ENCODE data around the gene MAS1.

DNA sequence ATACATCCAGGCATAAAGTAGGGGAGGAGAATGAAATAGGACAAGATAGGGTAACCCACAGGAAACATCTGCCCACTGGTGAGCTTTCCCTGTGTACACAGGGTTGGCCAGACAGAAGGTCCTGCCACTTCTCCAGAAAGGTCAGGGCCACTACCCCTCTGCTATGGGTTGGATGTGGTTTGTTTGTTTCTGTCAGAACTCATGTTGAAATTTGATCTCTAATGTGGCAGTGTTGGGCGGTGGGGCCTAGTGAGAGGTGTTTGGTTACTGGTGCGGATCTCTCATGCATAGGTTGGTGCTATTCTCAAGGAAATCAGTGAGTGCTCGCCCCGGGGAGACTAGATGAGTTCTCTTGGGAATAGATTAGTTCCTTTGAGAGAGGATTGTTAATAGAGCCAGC, 15.6 kb upstream of the MAS1 start:
- TF ChIP-seq, protein P1, sequence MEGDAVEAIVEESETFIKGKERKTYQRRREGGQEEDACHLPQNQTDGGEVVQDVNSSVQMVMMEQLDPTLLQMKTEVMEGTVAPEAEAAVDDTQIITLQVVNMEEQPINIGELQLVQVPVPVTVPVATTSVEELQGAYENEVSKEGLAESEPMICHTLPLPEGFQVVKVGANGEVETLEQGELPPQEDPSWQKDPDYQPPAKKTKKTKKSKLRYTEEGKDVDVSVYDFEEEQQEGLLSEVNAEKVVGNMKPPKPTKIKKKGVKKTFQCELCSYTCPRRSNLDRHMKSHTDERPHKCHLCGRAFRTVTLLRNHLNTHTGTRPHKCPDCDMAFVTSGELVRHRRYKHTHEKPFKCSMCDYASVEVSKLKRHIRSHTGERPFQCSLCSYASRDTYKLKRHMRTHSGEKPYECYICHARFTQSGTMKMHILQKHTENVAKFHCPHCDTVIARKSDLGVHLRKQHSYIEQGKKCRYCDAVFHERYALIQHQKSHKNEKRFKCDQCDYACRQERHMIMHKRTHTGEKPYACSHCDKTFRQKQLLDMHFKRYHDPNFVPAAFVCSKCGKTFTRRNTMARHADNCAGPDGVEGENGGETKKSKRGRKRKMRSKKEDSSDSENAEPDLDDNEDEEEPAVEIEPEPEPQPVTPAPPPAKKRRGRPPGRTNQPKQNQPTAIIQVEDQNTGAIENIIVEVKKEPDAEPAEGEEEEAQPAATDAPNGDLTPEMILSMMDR (IDR thresholded peaks at IDR 0.05; ENCODE audit: extremely low read depth in 1 of 2, insufficient read depth in 1 of 2, low read depth in 1 of 2, low read length in 2 of 2) = no peak
- TF ChIP-seq JUN (IDR thresholded peaks at IDR 0.05; ENCODE audit: borderline replicate concordance, insufficient read depth, insufficient read length, low read depth) = no peak
- no peak for TF ChIP-seq POLR2A (IDR thresholded peaks at IDR 0.05; ENCODE audit: low read depth, low read length)
- TF ChIP-seq EZH2 (IDR thresholded peaks at IDR 0.05; ENCODE audit: borderline replicate concordance, low read depth, low read length, severe bottlenecking) = no peak
- TF ChIP-seq POLR2AphosphoS5 (IDR thresholded peaks at IDR 0.05; ENCODE audit: insufficient read depth, low read depth, low read length) = no peak
- TF ChIP-seq MYC (IDR thresholded peaks at IDR 0.05; ENCODE audit: low read depth, low read length) = no peak
- no peak for TF ChIP-seq FOS (IDR thresholded peaks at IDR 0.05; ENCODE audit: borderline replicate concordance, insufficient read depth, low read length)
- TF ChIP-seq, protein P2, sequence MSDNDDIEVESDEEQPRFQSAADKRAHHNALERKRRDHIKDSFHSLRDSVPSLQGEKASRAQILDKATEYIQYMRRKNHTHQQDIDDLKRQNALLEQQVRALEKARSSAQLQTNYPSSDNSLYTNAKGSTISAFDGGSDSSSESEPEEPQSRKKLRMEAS (IDR thresholded peaks at IDR 0.05; ENCODE audit: insufficient read depth, insufficient read length) = no peak
- TF ChIP-seq GATA2 (IDR thresholded peaks at IDR 0.05; ENCODE audit: insufficient read depth, insufficient read length, low read depth, low read length) = no peak
